Astrocyte (in vitro differentiated cells and primary cell): ENCODE data around the gene NLGN1. TPM values are rescaled to one million over a fixed set of nuclear protein-coding genes. Genes with fewer than 3 reads are reported as not detected.

Source experiments
- DNase-seq: peaks from one replicate; pipeline ENCODE4 v3.0.0-alpha.2; 2010; ENCODE audit warnings: low read depth
- FAIRE-seq: peaks from 2 replicates; lab custom pipeline; 2011; peaks lifted over from hg19 to GRCh38; lab: Jason Lieb, UNC
- H2AFZ ChIP-seq: 2 replicates; pipeline ENCODE4 v1.6.0; 2012; ENCODE audit warnings: low read depth, low read length, inconsistent platforms
- H3K27ac ChIP-seq: 2 replicates; pipeline ENCODE4 v1.5.1; 2011; ENCODE audit warnings: low read depth, low read length, inconsistent platforms
- H3K27me3 ChIP-seq: 2 replicates; pipeline ENCODE4 v1.6.0; 2011; ENCODE audit warnings: low read length, inconsistent platforms; ENCODE audit not compliant: insufficient read depth
- H3K36me3 ChIP-seq: 2 replicates; pipeline ENCODE4 v1.5.1; 2011; ENCODE audit warnings: low read length, inconsistent platforms; ENCODE audit not compliant: insufficient read depth
- H3K4me1 ChIP-seq: 2 replicates; pipeline ENCODE4 v1.5.1; 2011; ENCODE audit warnings: low read length, inconsistent platforms; ENCODE audit not compliant: insufficient read depth
- H3K4me2 ChIP-seq: 2 replicates; pipeline ENCODE4 v1.6.0; 2012; ENCODE audit warnings: low read length, inconsistent platforms
- H3K4me3 ChIP-seq: 2 replicates; pipeline ENCODE4 v1.5.1; 2011; ENCODE audit warnings: low read depth, mild to moderate bottlenecking, low read length, inconsistent platforms; ENCODE audit not compliant: insufficient read depth
- H3K79me2 ChIP-seq: 2 replicates; pipeline ENCODE4 v1.6.0; 2012; ENCODE audit warnings: mild to moderate bottlenecking, low read length, inconsistent platforms; ENCODE audit not compliant: insufficient read depth
- H3K9ac ChIP-seq: 2 replicates; pipeline ENCODE4 v1.6.0; 2012; ENCODE audit warnings: mild to moderate bottlenecking, low read length, inconsistent platforms
- H3K9me3 ChIP-seq: 2 replicates; pipeline ENCODE4 v1.5.1; 2012; ENCODE audit warnings: low read depth, mild to moderate bottlenecking, low read length, inconsistent platforms; ENCODE audit not compliant: insufficient read depth
- H4K20me1 ChIP-seq: 2 replicates; pipeline ENCODE4 v1.6.0; 2012; ENCODE audit warnings: low read length, inconsistent platforms; ENCODE audit not compliant: insufficient read depth
- H3K27ac Mint-ChIP-seq: one replicate; pipeline ENCODE4 v1.8.0; 2021; ENCODE audit warnings: mild to moderate bottlenecking, mixed read lengths; ENCODE audit not compliant: unreplicated experiment
- H3K27me3 Mint-ChIP-seq: one replicate; pipeline ENCODE4 v1.8.0; 2021; ENCODE audit warnings: low read depth, mixed read lengths; ENCODE audit not compliant: unreplicated experiment
- H3K36me3 Mint-ChIP-seq: one replicate; pipeline ENCODE4 v1.8.0; 2021; ENCODE audit warnings: low read depth, mixed read lengths; ENCODE audit not compliant: unreplicated experiment
- H3K4me1 Mint-ChIP-seq: one replicate; pipeline ENCODE4 v1.8.0; 2021; ENCODE audit warnings: low read depth, mixed read lengths; ENCODE audit not compliant: unreplicated experiment
- H3K4me3 Mint-ChIP-seq: one replicate; pipeline ENCODE4 v1.8.0; 2021; ENCODE audit warnings: mild to moderate bottlenecking, moderate library complexity, mixed read lengths; ENCODE audit not compliant: unreplicated experiment
- H3K9me3 Mint-ChIP-seq: one replicate; pipeline ENCODE4 v1.8.0; 2021; ENCODE audit warnings: mild to moderate bottlenecking, mixed read lengths; ENCODE audit not compliant: unreplicated experiment
- CTCF ChIP-seq: IDR thresholded peaks from 2 replicates; pipeline ENCODE4 v1.5.1; 2011; ENCODE audit warnings: low read depth, mild to moderate bottlenecking, inconsistent platforms, low read length, moderate library complexity; ENCODE audit not compliant: insufficient read depth
- EZH2 ChIP-seq: IDR thresholded peaks from 2 replicates; pipeline ENCODE4 v1.6.1; 2012; ENCODE audit warnings: mild to moderate bottlenecking, low read length, inconsistent platforms; ENCODE audit not compliant: insufficient read depth
- total RNA-seq: library from RNA; stranded (reverse); gene quantifications from 2 replicates; pipeline ENCODE4 v1.2.1, GENCODE V29; 2021

NLGN1 gene
- total RNA-seq, 1 donor from 2014 or later: 1.2 TPM

- Mint-ChIP-seq H3K4me1 (peaks cover 4% of the 10 kb centered on the region), H3K4me3 (no peak overlapping the region), H3K36me3 (no peaks in the 10 kb centered on the region), H3K27me3 (no peaks in the 10 kb centered on the region), H3K9me3 (peaks cover 2% of the 10 kb centered on the region), H3K27ac (no peak overlapping the region)
- no peaks in the 10 kb centered on the region for H4K20me1 ChIP-seq
- no peak for TF ChIP-seq CTCF
- no peak for TF ChIP-seq EZH2
- FAIRE-seq (no peak), DNase-seq (peak; percentile 57)
- peak overlapping the region; percentile 2 for H3K4me2 ChIP-seq
- no peak overlapping the region for H3K9ac ChIP-seq
- H3K36me3 ChIP-seq: no peaks in the 10 kb centered on the region
- H2AFZ ChIP-seq: no peak overlapping the region
- no peaks in the 10 kb centered on the region for H3K27me3 ChIP-seq
- H3K9me3 ChIP-seq: no peaks in the 10 kb centered on the region
- no peaks in the 10 kb centered on the region for H3K4me1 ChIP-seq
- H3K27ac ChIP-seq: no peak overlapping the region
- H3K79me2 ChIP-seq: no peaks in the 10 kb centered on the region
- H3K4me3 ChIP-seq: no peak overlapping the region
These were observed 805.0 kb downstream of the NLGN1 start for GRCh38 chr3:174202561-174202960.

- H3K27ac ChIP-seq: no peak overlapping the region
- H3K79me2 ChIP-seq: no peaks in the 10 kb centered on the region
- no peak overlapping the region for H3K4me3 ChIP-seq
- H3K36me3 Mint-ChIP-seq: no peaks in the 10 kb centered on the region
- H3K4me3 Mint-ChIP-seq: no peak overlapping the region
- no peak overlapping the region for H3K27ac Mint-ChIP-seq
- no peak overlapping the region for H3K4me2 ChIP-seq
- DNase-seq (no peak), FAIRE-seq (peak; percentile 56)
- no peak for TF ChIP-seq EZH2
- H3K27me3 ChIP-seq: no peaks in the 10 kb centered on the region
- peaks cover 2% of the 10 kb centered on the region for H3K9me3 Mint-ChIP-seq
- no peaks in the 10 kb centered on the region for H3K4me1 ChIP-seq
- no peaks in the 10 kb centered on the region for H3K9me3 ChIP-seq
- H2AFZ ChIP-seq: no peak overlapping the region
- no peak overlapping the region for H3K9ac ChIP-seq
- peaks cover 2% of the 10 kb centered on the region for H3K4me1 Mint-ChIP-seq
- H3K27me3 Mint-ChIP-seq: no peaks in the 10 kb centered on the region
- no peaks in the 10 kb centered on the region for H3K36me3 ChIP-seq
- H4K20me1 ChIP-seq: no peaks in the 10 kb centered on the region
These were observed 807.2 kb downstream of the NLGN1 start for GRCh38 chr3:174204765-174205164.

GRCh38 chr3:174206607-174207192 is 809.2 kb downstream of the NLGN1 start:
- H3K27ac Mint-ChIP-seq: no peak overlapping the region
- Histone ChIP-seq H3K4me1 (no peaks in the 10 kb centered on the region), H4K20me1 (no peaks in the 10 kb centered on the region), H3K9ac (no peak overlapping the region), H3K79me2 (no peaks in the 10 kb centered on the region), H2AFZ (no peak overlapping the region), H3K9me3 (no peaks in the 10 kb centered on the region), H3K27ac (no peak overlapping the region), H3K4me3 (no peak overlapping the region), H3K4me2 (no peak overlapping the region), H3K27me3 (no peaks in the 10 kb centered on the region), H3K36me3 (no peaks in the 10 kb centered on the region)
- TF ChIP-seq CTCF (no peak), EZH2 (no peak)
- FAIRE-seq: no peak
- no peak overlapping the region for H3K4me3 Mint-ChIP-seq
- H3K27me3 Mint-ChIP-seq: no peaks in the 10 kb centered on the region
- no peak for DNase-seq
- H3K36me3 Mint-ChIP-seq: no peaks in the 10 kb centered on the region
- H3K4me1 Mint-ChIP-seq: peaks cover 2% of the 10 kb centered on the region
- H3K9me3 Mint-ChIP-seq: no peaks in the 10 kb centered on the region
